HG02981 (cell line): Measurements from ENCODE around the gene TTC27.
"Not testable (repeated sequence)": the region's sequence is repeated elsewhere in the genome, so short reads cannot be mapped to it uniquely, and the experiment has no call there.

Source experiments
- ATAC-seq: cut with Tn5 transposase; IDR thresholded peaks from one replicate; pipeline ENCODE4 v1.9.1; 2021; ENCODE audit warnings: mild to moderate bottlenecking, moderate library complexity; ENCODE audit not compliant: unreplicated experiment

Gene TTC27

GRCh38 chr2:32627814-32628579, at the start of gene TTC27:
TTC27 (plus strand) TSS chr2:32628050; CDS start chr2:32628293, 243 bp downstream.
- peak; percentile 100 for ATAC-seq

- ATAC-seq: peak; percentile 82
These were observed 36.0 kb upstream of the TTC27 start for GRCh38 chr2:32591669-32592463.

- no peak for ATAC-seq
These were observed 33.3 kb upstream of the TTC27 start for GRCh38 chr2:32594573-32594972.

- no peak for ATAC-seq
These were observed 16.5 kb upstream of the TTC27 start for GRCh38 chr2:32611366-32611765.

DNA sequence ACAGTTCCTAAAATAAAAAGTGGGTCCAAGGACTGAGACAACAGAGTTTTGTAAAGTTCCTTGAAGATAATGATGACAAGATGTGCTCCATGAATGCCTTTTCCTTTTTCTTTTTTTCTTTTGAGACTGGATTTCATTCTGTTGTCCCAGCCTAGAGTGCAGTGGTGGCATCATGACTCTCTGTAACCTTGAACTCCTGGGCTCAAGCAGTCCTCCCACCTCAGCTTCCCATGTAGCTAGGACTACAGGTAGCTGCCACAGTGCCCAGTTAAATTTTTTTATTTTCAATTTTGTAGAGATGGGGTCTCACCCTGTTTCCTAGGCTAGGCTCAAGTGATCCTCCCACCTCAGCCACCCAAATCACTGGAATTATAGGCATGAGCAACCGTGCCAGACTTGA, 16.1 kb upstream of the TTC27 start:
- no peak for ATAC-seq

DNA sequence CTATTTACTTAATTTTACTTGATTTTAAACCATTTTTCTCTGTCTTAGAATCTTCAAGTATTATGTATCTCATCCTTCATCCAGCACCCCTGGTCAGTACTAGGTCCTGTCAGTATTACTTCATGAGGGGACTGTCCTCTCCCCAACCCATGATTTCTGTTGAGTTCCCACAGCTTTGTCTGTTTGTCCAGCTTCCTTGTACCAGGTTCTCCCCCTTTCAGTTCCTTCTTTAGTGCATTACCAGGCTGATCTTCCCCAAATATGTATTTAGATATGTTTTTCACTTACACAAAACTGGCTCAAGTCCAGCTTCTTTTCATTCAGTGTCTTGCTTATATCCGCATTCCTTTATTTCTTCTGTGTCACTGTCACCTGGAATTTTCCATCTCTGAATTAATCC, 13.8 kb upstream of the TTC27 start:
- no peak for ATAC-seq

GRCh38 chr2:32617599-32618189, 10.2 kb upstream of the TTC27 start:
- no peak for ATAC-seq

DNA sequence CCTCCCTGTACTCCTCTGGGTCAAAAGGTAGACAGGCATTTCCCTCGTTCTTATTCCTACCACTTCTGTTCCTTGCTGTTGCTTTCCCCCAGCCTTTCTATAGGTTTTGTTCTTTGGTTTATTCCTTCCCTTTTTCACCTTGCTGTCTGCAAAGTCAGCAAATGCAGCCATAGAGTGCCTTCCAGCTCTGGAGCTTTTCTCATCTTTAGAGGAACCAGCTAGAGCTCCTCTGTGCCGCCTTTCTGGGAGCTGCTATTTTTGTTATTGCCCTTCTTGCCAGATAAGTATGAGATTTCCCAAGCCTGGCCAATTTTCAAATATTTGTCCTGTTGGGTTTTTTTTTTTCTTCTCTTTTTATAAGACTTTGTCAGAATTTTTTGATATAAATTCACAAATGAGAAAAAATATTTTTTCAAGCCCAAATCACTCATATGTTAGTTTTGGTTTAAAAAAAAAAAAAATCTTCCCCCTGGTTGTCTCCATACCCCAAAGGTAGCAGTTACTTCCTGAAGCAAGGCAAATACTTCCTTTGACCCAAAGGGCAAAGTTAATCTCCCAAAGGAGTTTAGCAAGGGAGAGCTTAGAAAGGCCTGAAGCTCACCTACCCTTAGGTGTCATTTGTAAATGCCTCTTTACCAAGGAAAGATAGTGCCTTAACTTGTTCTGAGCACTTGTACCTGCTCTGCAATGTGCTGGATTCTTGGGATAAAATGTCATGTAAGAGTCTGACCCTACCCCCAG, 5.1 kb upstream of the TTC27 start:
- no peak for ATAC-seq

GRCh38 chr2:32623311-32623706, 4.5 kb upstream of the TTC27 start:
- ATAC-seq: no peak

DNA sequence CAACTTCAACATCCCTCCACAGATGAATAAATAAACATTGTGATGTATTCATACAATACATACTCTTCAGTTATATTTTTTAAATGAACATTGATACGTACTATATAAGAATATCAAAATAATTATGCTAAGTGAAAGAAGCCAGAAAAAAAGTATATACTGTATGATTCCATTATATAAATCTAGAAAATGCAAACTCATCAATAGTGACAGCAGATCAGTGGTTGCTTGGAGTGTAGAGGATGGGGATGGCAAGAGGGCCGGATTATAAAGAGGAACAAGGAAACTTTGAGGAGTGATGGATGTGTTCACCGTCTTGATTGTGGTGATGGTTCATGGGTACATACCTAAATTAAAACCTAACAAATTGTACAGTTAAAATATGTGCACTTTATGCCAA, 3.0 kb upstream of the TTC27 start:
- no peak for ATAC-seq

DNA sequence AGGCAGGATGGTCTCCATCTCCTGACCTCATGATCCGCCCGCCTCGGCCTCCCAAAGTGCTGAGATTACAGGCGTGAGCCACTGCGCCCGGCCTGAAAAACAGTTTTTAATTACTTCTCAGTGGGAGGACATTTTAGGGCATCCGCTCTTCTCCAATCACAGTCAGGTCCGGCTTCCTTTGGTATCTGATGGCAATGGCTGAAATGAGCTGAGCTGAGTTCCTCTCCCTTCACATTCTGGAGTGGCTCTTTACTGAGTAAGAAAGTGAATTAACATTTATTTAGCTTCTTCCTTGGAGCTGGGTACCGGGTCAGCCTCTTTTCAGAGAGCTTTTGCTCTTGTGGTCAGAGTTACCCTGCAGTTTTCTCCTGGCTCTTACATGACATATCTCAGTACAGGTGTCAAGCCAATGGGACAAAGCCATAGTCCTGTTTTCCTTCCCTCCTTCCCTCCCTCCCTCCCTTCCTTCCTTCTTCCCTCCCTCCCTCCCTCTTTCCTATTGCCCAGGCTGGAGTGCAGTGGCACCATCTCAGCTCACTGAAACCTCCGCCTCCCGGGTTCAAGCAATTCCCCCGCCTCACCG, 1.1 kb upstream of the TTC27 start:
- ATAC-seq: no peak

DNA sequence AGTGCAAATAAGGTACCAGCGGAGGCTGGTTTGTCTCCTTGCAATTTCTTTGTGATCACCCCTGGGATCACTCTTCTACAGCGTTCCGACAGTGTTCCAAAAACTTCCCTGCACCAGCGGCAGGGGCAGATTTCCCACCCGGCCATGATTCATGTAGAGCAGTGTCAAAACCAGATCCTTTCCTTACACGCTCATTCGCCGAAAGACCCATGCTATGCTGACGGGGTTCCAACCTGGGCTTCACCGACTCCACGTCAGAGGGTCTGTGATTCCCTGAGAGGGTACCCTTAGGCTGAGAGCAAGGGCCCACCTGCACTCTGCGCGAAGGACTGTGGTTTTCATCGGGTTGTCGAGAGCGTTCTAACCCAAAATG, 423 bp upstream of the TTC27 start:
- peak; percentile 29 for ATAC-seq

- ATAC-seq: no peak
These were observed 4.2 kb downstream of the TTC27 start for GRCh38 chr2:32632089-32632488.

DNA sequence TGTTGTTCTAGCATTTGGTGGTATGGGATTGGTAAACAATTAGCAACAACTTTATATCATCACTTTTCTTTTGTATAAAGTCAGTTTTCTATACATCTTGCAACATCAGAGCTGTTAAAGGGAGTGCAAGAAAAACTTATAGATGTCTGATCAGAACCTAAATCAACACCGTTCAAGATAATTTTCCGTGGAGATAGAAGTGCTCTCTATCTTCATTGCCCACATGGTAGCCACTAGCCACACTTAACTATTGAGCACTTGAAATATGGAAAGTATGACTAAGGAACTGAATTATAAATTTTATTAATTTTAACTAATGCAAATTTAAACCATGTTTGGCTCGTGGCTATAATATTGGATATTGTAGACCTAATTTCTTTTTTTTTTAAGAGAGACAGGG, 5.2 kb downstream of the TTC27 start:
- no peak for ATAC-seq

DNA sequence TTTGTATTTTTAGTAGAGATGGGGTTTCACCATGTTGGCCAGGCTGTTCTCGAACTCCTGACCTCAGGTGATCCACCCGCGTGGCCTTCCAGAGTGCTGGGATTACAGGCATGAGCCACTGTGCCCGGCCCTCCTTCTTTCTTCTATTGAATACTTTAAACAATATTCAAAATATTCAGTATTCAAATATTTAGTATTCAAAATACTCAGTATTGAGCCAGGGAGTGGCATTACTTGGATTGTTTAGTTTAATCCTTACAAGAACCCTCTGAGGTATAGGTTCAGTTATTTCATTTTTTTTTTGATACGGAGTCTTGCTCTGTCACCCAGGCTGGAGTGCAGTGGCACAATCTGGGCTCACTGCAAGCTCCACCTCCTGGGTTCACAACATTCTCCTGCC, 10.7 kb downstream of the TTC27 start:
- not testable (repeated sequence) for ATAC-seq

GRCh38 chr2:32641180-32641579, 13.3 kb downstream of the TTC27 start:
- ATAC-seq: no peak

DNA sequence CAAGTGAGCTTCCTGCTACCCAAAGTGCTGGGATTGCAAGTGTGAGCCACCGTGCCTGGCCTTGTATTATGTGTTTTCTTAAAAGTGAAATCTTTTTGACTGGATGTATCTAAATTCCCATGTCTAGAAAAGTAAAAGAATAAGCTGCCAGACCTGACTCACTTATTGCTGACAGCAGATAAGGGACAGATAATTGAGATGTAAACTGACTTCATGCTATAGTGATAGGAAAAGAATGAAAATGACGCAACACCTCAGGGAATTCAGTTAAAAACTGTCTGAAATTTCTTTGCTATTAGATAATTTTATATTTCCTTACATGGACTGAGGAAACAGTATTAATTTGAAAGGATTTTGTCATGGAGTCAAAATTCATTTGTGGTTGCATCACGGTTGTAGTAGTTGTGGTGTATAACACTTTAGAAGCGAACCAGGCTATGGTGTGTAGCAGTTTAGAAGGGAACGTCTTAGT, 19.4 kb downstream of the TTC27 start:
- ATAC-seq: no peak

- ATAC-seq: no peak
These were observed 24.8 kb downstream of the TTC27 start for GRCh38 chr2:32652555-32653209.

GRCh38 chr2:32656069-32656468, 28.2 kb downstream of the TTC27 start:
- ATAC-seq: no peak

GRCh38 chr2:32663864-32664263, 36.0 kb downstream of the TTC27 start:
- ATAC-seq: no peak
